KOPT-K1 (cell line): Measurements from ENCODE around the gene EXOC3L1.

Source experiments
- H3K27ac ChIP-seq: fragments of 200-600 bp; sonication (generic); 2 replicates; pipeline ENCODE4 v1.5.1; 2016; ENCODE audit warnings: antibody characterized with exemption, mild to moderate bottlenecking, low read depth, low read length; ENCODE audit not compliant: poor library complexity, severe bottlenecking
- H3K36me3 ChIP-seq: fragments of 200-600 bp; sonication (generic); 2 replicates; pipeline ENCODE4 v1.5.1; 2017; ENCODE audit warnings: antibody characterized with exemption, mild to moderate bottlenecking, low read length, moderate library complexity; ENCODE audit not compliant: insufficient read depth
- H3K9me3 ChIP-seq: fragments of 200-600 bp; sonication (generic); 2 replicates; pipeline ENCODE4 v1.5.1; 2017; ENCODE audit warnings: antibody characterized with exemption, low read length, mild to moderate bottlenecking; ENCODE audit not compliant: insufficient read depth, poor library complexity, severe bottlenecking

The EXOC3L1 gene

GRCh38 chr16:67227567-67227921 is 37.6 kb upstream of the EXOC3L1 start:
- Histone ChIP-seq H3K9me3 (no peaks in the 10 kb centered on the region), H3K27ac (peak overlapping the region; percentile 70), H3K36me3 (peaks cover 43% of the 10 kb centered on the region)

DNA sequence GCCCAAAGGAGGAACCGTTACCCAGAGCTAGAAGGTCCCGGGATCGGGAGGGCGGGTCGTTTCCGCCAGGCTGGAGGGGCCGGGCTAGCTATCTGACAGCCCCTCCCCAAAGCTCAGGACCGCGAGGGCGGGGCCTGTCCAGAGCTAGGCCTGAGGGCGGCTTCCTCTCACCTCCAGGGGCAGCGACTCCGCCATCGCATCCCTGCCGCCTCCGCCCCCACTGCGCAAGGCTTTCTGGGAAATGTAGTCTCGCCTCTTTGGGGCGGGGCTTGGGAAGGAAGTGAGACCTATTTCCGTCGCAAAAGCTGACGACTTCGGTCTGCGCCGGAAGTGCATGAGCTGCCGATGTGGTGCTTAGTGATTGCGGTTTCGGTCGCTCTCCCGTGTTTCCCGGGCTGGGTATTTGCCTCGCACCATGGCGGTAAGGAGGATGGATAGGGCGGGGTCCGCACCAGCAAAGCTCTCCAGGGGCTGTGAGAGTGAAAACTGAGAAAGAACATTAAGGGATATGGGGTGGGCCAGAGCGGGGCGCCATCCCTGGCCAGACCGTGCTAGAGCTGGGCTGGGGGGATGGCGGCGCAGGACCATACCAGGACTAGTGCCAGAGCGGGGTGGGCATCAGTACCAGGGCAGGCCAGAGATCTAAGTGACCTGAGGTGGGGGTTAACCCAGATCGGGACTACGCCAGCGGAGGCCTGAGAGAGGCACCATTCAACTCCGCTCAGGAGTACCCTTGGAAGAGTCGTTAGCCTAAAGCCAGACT is 37.0 kb upstream of the EXOC3L1 start, which contains the start of gene TMEM208:
Gene TMEM208 (plus strand): TSS at position 327 of the 763 bp plus-strand sequence. CDS start 89 bp downstream, at position 416.
- peak within 1 kb of the TSS; percentile 70 for H3K27ac ChIP-seq
- H3K36me3 ChIP-seq = peaks cover 40% of the 10 kb centered on the region
- no peaks in the 10 kb centered on the region for H3K9me3 ChIP-seq

GRCh38 chr16:67226295-67226803 is 36.4 kb upstream of the EXOC3L1 start:
- peaks cover 34% of the 10 kb centered on the region for H3K36me3 ChIP-seq
- H3K27ac ChIP-seq = peak overlapping the region; percentile 70
- H3K9me3 ChIP-seq = no peaks in the 10 kb centered on the region

DNA sequence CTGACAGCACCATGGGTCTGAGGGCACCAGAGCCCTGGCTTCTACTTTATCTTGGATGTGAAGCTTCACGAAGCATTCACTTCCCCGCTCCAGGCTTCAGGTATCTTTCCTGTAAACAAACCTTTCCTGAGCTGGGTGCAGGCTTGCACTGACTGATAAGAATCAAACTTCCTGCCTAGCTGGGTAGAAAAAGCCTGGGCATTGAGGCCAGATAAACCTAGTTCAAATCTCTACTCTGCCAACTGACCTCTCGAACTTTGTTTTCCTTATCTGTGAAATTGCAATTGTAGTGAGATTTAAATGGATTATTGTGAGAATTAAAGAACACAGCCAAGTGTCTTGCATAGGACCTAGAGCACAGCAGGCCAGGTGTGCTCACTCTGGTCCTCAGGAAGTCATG is 34.1 kb upstream of the EXOC3L1 start:
- Histone ChIP-seq H3K9me3 (no peaks in the 10 kb centered on the region), H3K27ac (no peak overlapping the region), H3K36me3 (peaks cover 11% of the 10 kb centered on the region)

DNA sequence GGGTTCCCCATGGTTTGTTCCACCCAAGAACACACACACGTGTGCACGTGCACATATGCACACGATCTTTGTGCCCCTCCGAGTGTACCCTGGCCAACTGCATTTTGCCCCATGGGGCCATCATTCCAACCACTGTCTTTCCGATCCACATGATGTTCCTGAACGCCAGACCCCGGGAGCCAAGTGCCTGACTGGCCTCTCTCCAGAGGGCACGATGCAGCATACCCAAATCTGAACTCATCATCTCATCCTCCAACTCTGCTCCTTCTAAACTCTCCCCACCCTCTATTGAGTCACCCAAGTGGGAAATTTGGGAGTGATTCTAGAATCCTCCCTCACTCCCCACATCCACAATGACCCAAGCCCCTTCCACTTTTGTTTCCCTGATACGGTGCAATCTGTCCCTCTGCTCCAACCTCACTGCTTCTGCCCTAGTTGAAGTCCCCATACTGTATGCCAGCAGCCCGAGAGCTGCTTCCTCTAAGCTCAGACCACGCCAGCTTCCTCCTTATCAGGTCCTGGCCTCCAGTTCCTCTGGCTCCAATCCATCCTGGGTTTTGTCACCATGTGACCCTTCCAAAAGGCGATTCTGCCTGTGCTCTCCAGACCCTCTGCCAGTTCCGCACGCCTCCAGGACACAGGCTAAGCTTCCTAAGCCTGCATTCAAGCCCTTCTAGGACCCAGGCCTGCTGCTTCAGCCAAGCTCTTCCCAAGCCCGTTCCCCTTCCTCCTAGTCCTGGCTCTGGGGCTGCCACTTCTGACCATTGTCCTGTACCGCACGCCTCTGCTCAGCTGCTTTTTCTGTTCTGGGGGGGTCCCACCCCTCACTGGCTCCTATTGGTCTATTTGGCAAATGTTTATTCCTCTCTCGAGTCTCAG is 26.9 kb upstream of the EXOC3L1 start:
- H3K27ac ChIP-seq = no peak overlapping the region
- H3K36me3 ChIP-seq = no peaks in the 10 kb centered on the region
- no peaks in the 10 kb centered on the region for H3K9me3 ChIP-seq

GRCh38 chr16:67215706-67216105 is 25.8 kb upstream of the EXOC3L1 start:
- Histone ChIP-seq H3K27ac (no peak overlapping the region), H3K36me3 (no peaks in the 10 kb centered on the region), H3K9me3 (no peaks in the 10 kb centered on the region)

DNA sequence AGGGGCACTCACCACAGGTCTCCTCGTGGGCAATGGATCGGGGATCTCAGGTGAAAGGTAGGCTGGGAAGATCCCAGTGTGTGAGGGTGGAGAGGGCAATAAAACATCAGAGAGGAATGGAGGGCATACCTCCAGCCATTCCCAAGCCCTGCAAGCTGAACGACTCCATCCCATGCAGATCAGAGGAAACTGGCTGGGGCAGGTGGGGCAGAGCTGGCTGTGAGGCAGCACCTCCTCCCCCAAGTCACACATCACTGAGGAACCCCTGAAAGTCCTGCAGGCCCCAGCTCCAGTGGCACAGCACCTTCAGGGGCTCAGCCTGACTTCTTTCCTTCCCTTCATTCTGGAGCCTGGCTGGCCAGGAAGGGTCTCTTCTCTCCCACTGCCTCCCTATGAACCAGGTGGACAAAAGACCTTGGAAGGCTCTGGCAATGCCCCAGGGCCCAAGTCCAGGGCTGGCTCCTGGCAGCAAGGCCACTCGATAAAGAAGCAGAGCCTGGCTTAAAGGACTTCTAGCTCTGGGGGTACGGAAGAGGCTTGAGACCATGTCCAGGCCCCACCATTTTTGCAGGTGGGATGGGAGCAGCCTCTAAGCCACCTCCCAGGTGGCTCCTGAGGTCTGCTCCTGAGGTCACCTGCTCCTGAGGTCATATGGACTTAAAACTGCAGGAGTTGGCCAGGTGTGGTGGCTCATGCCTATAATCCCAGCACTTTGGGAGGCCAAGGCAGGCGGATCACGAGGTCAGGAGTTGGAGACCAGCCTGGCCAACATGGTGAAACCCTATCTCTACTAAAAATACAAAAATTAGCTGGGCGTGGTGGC is 23.5 kb upstream of the EXOC3L1 start:
- no peak overlapping the region for H3K27ac ChIP-seq
- H3K36me3 ChIP-seq = no peaks in the 10 kb centered on the region
- no peaks in the 10 kb centered on the region for H3K9me3 ChIP-seq

DNA sequence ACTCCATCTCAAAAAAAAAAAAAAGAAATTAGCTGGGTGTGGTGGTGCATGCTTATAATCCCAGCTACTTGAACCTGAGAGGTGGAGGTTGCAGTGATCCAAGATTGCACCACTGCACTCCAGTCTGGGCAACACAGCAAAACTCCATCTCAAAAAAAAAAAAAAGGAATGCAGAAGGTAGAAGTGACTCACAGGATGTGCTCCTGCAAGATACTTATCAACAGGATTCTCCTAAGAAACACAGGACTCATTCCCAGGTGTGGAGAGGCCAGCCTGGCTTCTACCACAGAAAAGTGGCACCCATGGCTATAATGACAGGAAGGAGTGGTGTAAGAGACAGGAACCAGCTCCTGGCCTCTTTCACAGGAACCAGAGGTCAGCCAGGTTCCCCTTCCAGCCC is 22.8 kb upstream of the EXOC3L1 start:
- H3K9me3 ChIP-seq = no peaks in the 10 kb centered on the region
- no peaks in the 10 kb centered on the region for H3K36me3 ChIP-seq
- H3K27ac ChIP-seq = no peak overlapping the region

DNA sequence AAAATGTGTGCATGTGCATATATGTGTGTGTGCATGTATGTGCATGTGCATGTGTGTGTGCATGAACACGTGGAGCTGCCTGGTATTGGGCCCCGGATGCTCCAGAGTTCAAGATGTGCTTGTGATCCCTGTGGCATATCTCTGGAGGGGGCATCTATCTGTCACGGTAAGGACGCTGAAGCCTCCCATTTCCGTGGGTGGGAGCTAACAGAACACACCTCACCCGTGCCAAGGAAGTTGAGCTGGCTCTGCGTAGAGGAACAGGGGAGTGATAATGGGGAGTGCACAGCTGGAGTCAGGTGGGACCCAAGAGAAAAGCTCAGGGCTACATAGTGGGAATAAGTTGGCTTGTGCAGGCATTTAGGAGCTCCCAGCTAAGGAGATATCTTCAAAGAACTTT is 21.7 kb upstream of the EXOC3L1 start:
- Histone ChIP-seq H3K36me3 (0 out of 2 replicates have a peak, but pooled peaks cover 1% of the 10 kb centered on the region), H3K27ac (no peak overlapping the region), H3K9me3 (no peaks in the 10 kb centered on the region)

GRCh38 chr16:67210069-67210937 is 20.4 kb upstream of the EXOC3L1 start:
- Histone ChIP-seq H3K9me3 (no peaks in the 10 kb centered on the region), H3K36me3 (0 out of 2 replicates have a peak, but pooled peaks cover 13% of the 10 kb centered on the region), H3K27ac (no peak overlapping the region)

DNA sequence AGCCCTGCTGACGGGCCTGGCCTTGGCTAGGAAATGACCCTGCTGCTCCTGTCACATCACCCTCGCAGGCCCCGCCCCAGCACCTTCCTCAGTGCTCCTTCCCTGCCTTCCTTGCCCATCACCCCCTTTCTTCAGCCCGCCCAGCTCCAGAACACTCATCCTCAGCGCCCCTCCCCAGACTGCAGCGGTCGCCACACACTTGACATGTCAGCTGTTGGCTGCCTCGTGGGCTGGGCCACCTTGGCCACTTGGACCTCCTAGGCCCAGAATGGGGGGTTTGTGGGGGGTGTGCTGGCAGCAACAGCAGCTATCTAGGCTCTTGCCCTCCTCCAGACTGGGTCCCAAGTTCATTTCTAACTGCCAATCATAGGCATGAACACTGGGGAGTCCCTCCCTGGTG is 19.6 kb upstream of the EXOC3L1 start:
- H3K9me3 ChIP-seq = no peaks in the 10 kb centered on the region
- H3K36me3 ChIP-seq = peaks cover 13% of the 10 kb centered on the region; the same call in 1 of the 2 replicates
- no peak overlapping the region for H3K27ac ChIP-seq

DNA sequence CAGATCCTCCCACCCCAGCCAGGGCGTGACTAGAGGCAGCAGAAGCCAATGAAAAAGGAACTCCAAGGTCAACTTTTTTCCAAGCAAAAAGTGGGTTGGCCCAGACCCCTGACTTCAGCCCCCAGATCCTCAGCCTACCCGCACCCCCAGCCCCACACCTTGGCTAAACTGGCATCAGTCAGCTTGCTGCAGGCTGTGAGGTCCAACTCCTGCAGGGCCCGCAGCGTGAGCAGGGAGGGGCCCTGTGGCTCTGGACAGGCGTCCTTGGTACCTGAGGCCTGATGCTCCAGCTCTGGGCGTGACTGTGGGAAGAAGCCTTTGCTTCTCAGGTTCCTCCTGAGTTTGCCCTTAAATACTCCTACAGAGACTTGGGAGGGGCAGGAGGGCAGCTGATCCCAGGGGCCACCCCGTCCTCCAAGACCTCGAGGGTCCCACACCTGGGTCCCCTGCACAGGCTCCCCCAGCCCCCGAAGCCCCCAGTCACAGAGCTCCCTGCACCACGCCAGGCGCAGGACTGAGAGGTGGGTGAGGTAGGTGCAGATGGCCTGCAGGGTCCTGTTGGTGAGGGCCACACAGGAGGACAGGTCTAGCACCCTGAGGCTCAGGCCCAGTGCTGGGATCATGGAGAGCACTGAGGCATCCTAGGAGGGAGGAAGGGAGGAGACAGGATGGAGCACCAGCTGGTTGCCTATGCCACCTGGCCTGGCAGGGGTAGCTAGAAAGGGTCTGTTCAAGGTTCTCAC is 18.4 kb upstream of the EXOC3L1 start:
- Histone ChIP-seq H3K36me3 (peaks cover 26% of the 10 kb centered on the region), H3K27ac (no peak overlapping the region), H3K9me3 (no peaks in the 10 kb centered on the region)

DNA sequence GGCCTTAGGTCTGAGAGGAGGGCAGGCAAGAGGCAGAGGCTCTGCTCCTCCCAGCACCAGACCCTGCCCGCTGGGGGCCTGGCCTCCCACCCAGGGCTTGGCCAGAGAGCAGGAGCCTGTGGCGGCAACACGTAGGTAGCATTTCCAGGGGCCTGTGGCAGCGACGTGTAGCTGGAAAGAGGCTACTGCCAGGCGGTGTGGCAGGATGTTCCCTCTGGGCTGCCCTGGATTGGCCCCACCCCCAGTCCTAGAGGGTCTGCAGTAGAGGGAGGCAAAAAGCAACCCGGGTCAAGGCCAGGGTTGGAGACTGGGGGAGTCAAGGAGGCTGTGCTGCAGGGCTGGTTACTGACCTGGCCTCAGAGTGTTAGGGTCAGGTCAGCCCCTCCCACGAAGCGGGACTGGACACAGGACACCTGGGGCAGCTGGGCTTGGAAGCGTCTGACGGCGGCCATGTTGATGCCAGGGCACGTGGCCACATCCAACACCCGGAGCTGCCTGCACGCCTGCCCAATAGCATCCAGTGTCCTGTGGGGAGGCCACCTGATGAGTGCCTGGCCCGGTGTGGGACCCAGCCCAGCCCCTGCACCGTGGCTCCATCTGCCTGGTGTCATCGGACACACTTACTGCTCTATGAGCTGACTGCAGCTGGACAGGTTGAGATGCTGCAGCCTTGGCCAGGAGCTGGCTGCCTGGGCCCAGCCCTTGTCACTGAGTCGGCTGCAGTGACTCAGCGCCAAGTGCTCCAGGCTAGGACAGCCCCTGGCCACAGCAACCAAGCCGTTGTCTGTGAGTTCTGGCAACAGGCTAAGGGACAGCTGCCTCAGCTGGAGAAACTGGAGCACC is 17.5 kb upstream of the EXOC3L1 start:
- Histone ChIP-seq H3K9me3 (no peaks in the 10 kb centered on the region), H3K27ac (no peak overlapping the region), H3K36me3 (peaks cover 34% of the 10 kb centered on the region)
